T1000 (cell line): Measurements from ENCODE around the gene ATR.
"Not testable (repeated sequence)": the region's sequence is repeated elsewhere in the genome, so short reads cannot be mapped to it uniquely, and the experiment has no call there.

Experiments
- DNase-seq: peaks from one replicate; lab custom pipeline; 2025; ENCODE audit warnings: mixed read lengths; lab: John Stamatoyannopoulos, UW

ATR gene

GRCh38 chr3:142447852-142448823, 130.4 kb downstream of the ATR start, which contains the start of gene XRN1:
TSS of gene XRN1 (minus strand) at chr3:142448037. CDS start at chr3:142447944, 93 bp downstream.
- peak; percentile 89 for DNase-seq

DNA sequence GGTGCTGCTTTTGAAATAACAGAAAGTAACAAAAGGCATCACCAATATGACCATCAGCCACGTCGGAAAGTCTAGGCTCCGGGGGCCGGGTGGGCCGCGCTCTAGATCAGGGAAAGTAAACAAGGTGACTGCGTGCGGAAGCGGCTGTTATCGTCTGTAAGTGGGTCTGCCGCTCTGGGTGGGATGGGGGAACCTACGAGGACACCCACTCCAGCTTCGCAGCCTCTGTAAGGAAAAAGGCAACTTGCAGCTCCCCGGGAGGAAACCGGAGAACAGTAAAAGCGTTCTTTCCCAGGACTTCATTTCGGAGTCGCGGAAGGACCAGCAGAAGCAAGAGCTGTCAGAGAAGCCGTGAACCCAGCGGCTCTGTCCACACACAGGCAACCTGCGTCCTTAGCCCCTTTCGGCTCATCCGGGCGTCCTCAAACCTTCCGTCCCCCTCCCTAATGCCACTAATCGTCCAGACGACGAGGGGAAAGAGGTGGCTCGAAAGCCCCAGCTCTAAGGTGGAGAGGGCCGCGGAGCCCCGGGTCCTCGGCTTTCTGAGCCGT, 131.2 kb downstream of the ATR start:
- DNase-seq: peak; percentile 55

DNA sequence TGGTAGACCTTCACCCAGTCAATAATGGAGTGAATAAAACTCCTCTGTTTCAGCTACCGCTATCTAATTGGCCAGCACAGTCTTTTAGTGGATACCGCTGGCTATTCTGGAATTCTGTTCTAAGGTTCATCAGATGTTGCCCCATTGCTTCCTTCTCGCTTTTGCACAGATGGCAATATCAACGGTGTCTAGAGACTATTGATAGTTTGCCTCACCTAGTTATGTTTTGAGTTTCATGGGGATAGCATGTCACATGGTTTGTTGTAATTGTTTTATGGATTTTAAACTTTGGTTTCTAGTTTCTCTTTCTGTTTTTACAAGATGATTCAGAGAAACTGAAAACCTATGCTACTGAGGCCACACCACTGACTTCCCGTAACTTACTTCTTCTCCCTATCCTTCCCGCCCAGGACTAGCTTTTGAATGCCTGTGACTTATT, 132.7 kb downstream of the ATR start:
- no peak for DNase-seq

- DNase-seq: no peak
These were observed 134.2 kb downstream of the ATR start for GRCh38 chr3:142444343-142444742.

GRCh38 chr3:142443060-142443459, 135.5 kb downstream of the ATR start:
- not testable (repeated sequence) for DNase-seq

DNA sequence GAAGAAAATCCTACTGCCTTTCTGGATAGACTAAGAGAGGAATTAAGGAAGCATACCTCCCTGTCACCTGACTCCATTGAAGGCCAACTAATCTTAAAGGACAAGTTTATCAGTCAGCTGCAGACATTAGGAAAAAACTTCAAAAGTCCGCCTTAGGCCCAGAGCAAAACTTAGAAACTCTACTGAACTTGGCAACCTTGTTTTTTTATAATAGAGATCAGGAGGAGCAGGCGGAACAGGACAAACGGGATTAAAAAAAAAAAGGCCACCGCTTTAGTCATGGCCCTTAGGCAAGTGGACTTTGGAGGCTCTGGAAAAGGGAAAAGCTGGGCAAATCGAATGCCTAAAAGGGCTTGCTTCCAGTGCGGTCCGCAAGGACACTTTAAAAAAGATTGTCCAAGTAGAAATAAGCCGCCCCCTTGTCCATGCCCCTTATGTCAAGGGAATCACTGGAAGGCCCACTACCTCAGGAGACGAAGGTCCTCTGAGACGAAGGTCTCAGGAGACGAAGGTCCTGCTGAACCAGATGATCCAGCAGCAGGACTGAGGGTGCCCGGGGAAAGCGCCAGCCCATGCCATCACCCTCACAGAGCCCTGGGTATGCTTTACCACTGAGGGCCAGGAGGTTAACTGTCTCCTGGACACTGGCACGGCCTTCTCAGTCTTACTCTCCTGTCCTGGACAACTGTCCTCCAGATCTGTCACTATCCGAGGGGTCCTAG, 138.9 kb downstream of the ATR start:
- not testable (repeated sequence) for DNase-seq

GRCh38 chr3:142438096-142438495, 140.4 kb downstream of the ATR start:
- not testable (repeated sequence) for DNase-seq

DNA sequence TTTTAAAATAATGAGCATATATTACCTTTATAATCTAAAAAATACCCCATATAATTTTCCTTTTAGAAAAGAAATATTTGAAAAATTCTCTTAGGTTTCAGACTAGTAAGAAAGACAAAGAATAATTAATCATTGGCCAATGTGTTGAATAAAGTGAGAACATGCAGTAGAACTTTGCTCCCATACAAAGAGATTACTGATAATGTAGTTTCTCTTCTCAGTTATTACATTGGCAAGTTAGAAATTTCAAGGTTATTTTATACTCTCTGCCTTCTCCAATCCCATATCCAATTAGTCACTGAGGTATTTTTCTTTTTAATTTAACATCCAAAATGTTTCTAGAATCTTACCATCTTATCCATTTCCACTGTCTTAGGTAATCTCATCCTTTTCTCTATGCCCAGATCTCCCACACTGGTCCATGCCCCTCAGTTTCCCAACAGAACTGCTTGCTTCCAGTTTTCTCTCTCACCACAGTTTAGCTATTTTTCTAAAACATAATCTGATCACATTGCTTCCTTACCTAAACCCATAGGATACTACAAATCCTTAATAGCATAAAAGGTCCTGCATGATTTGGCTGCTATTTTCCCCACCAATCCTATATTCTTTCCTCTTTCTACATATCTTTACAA, 141.5 kb downstream of the ATR start:
- DNase-seq: no peak

GRCh38 chr3:142434503-142434902, 144.0 kb downstream of the ATR start:
- no peak for DNase-seq

GRCh38 chr3:142433110-142433509, 145.4 kb downstream of the ATR start:
- DNase-seq: no peak

DNA sequence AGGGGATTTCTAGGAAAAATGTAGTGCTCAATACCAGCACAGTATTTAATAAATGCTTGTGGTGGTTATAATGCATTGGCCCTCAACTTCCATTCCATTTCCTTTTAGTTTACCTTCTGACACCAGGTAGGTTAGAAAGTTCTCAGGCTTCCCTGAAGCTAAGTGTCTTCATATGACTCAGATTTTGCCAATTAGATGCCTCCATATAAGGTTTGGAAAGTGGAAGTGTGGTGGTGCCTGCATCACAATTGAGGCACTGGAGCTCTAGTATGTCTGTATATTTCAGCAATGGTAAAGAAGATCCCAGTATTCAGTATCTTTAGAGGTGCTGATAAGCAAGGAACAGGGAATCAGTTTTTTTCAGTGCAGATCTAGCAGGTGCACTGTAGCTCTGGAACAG, 149.0 kb downstream of the ATR start:
- DNase-seq: no peak

DNA sequence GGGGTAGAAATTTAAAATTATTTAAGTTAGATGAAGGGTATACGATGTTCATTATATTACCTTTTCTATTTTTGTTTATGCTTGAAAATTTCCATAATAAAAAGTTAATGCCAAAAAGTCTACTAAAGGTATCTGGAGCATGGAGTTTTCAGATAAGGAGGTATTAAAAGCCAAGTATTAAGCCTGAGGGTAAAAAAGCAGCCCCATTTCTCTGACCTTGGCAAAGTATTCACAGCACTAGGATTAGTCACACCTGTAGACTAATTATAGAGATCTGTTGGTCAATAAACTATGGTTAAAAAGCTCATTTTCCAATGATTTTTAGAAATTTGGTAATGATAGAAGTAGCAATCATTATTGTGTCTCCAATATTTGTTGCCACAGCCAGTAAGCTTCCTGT, 153.8 kb downstream of the ATR start:
- DNase-seq: no peak

GRCh38 chr3:142418926-142419592, 159.5 kb downstream of the ATR start:
- DNase-seq: no peak

DNA sequence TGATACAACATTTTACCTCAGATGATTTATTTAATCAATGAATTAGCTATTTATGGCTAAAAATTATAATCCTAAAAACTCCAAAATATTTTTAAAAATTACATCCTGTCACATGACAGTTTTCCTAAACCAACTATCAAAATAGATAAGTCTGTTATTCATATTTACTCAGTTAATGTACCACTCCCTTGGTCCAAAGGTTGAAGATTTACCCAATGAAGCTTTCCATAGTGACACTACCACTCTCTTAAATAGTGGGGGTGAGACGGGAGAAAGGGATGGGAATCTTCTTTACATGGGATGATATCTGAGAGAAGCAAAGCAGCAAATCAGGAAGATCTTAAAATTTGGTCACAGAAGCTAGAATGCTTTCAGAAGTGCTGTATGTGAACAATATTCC, 161.2 kb downstream of the ATR start:
- DNase-seq: no peak

GRCh38 chr3:142400537-142400936, 178.0 kb downstream of the ATR start:
- DNase-seq: not testable (repeated sequence)
